ENCODE results near the gene PLA2G2C.

GRCh38 chr1:20233866-20234265 is 47.5 kb upstream of the PLA2G2C start:
- TF ChIP-seq EZH2phosphoT487 (IDR thresholded peaks at IDR 0.05; ENCODE audit: unreplicated experiment) (no peak), CTCF (conservative IDR thresholded peaks at IDR 0.05; ENCODE audit: low read depth in 2 of 2) (no peak), POLR2AphosphoS5 (IDR thresholded peaks at IDR 0.05; ENCODE audit: low read depth) (no peak), EZH2 (IDR thresholded peaks at IDR 0.05; ENCODE audit: low read depth, unreplicated experiment) (no peak), ZNF114 (CRISPR knock-in tag; IDR thresholded peaks at IDR 0.05) (no peak), REST (IDR thresholded peaks at IDR 0.05; ENCODE audit: unreplicated experiment) (no peak), JUNB (IDR thresholded peaks at IDR 0.05; ENCODE audit: unreplicated experiment) (no peak), CREB1 (CRISPR knock-in tag; IDR thresholded peaks at IDR 0.05; ENCODE audit: low read depth) (no peak), STAT1 (IDR thresholded peaks at IDR 0.05; ENCODE audit: unreplicated experiment) (no peak), ZNF462 (CRISPR knock-in tag; IDR thresholded peaks at IDR 0.05) (no peak)
- TF ChIP-seq, protein P1, sequence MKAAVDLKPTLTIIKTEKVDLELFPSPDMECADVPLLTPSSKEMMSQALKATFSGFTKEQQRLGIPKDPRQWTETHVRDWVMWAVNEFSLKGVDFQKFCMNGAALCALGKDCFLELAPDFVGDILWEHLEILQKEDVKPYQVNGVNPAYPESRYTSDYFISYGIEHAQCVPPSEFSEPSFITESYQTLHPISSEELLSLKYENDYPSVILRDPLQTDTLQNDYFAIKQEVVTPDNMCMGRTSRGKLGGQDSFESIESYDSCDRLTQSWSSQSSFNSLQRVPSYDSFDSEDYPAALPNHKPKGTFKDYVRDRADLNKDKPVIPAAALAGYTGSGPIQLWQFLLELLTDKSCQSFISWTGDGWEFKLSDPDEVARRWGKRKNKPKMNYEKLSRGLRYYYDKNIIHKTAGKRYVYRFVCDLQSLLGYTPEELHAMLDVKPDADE (IDR thresholded peaks at IDR 0.05): no peak
